Measurements from ENCODE around the gene ABCC4.

The ABCC4 gene

GRCh38 chr13:95254339-95254738 is 46.9 kb downstream of the ABCC4 start:
- no peak for FAIRE-seq

DNA sequence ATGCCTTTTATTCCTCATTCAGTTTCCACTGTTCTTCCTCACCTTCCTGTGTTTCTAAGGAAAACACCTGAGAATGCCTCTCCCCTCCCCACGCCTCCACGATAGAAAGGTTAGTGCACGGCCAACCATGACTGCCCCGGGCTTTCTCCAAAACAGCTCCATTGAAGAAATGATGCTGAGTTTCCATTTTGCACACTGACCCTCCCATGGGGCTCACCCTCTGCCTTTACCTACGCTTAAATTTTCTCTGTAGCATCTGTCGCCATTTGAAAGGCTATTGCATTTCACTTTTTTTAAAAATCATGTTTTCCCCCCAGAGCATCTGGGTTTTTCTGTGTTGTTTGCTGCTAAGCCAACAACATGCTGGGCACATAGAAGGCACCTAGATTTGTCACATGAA is 48.2 kb downstream of the ABCC4 start:
- no peak for FAIRE-seq

DNA sequence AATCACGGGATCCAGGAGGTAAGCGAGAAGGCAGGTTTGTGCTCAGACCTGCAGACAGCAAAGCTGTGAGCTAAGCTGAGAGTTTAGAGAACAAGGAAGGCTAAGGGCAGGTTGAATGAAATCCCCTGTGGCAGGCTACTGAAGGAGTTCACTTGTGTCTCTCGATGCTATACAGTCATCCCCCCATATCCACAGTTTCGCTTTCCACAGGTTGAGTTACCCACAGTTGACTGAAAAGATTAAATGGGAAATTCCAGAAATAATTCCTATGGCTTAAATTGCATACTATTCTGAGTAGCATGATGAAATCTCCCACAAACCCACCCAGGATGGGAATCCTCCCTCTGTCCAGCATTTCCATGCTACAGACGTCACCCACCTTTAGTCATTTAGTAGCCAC is 49.6 kb downstream of the ABCC4 start:
- FAIRE-seq, result no peak

GRCh38 chr13:95250961-95251360 is 50.3 kb downstream of the ABCC4 start:
- no peak for FAIRE-seq

DNA sequence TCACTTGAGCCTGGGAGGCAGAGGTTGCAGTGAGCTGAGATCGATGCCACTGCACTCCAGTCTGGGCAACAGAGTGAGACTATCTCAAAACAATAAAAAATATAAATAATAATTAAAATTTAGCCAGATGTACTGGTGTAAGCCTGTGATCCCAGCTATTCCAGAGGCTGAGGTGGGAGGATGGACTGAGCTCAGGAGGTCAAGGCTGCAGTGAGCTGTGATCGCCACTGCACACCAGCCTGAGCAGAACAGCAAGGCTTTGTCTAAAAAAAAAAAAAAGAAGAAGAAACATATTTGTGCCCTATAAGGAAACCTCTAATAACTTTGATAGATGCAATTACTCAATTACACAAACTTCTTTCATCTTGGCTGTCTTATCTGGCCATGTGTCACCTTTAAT is 52.3 kb downstream of the ABCC4 start:
- FAIRE-seq, result no peak

GRCh38 chr13:95247852-95248251 is 53.4 kb downstream of the ABCC4 start:
- no peak for FAIRE-seq

- FAIRE-seq, result no peak
Measured at GRCh38 chr13:95247171-95247570, 54.1 kb downstream of the ABCC4 start.

GRCh38 chr13:95246292-95247082 is 54.8 kb downstream of the ABCC4 start:
- no peak for FAIRE-seq

DNA sequence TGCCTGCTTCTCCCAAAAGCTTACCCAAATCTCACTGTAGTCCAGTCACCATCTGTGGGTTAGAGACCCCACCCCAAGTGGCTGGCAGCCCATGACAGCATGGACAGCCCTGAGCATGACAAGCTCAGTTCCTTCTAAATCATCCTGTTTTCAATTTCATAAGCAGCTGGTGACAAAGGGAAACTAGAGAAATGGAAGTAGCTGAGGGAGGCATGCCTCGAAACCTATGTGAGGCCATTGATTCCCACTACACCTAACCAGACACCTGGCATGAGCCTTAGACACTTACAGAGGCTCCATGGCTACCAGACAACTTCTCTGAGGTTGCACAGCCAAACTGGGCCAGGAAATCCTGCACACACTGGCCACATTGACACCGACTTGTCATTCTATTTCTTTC is 56.2 kb downstream of the ABCC4 start:
- no peak for FAIRE-seq

DNA sequence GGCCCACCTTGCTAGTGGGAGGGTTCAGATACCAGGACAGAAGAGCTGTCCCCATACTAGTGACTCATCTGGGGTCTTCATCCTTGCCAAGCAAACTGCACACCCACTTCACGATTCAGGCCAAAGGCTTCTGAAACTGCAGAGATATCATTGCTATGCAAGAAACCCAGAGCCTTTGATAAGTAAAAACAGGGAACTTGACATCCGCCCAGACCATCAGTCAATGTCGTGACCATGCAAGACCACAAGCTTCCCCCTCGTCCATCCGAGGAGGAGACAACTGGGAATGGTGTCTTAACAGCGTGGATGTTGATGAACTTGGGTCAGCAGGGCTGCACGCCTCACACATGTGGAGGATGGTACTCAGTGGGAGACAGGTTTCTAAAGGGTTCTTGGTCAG is 58.0 kb downstream of the ABCC4 start:
- no peak for FAIRE-seq

DNA sequence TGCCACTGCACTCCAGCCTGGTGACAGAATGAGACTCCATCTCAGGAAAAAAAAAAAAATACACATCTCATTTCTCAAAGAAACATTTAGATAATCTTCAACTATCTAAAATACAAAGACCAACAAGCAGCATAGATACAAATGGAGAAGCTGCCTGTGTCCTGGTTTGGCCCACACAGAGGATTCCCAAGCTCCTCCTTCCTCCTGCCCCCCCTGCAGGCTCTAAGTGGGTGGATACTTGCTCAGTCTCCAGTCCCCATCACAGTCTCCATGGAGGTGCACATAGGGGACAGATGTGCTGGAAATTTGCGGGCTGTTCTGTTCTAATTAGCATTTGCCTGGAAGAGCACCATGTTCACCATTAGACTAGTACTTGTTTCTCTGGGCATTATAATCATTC is 59.9 kb downstream of the ABCC4 start:
- no peak for FAIRE-seq

DNA sequence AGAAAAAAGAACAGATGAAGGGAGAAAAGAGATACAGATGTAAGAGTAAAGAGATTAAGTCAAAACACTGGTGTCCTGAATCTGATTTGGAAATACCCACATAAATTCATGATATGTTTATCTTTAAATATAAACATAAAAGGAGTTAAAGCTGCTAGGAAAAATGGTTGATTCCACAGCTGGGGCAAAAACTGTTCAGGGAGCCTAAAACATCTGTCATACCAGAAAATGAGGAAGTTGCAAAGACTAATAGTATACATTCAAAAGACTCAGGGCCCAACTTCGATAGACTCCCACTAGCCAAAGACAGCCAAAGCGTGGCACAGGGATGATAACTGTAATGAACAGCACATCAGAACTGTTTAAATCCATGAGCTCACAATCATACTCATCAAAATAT is 62.0 kb downstream of the ABCC4 start:
- FAIRE-seq, result no peak

DNA sequence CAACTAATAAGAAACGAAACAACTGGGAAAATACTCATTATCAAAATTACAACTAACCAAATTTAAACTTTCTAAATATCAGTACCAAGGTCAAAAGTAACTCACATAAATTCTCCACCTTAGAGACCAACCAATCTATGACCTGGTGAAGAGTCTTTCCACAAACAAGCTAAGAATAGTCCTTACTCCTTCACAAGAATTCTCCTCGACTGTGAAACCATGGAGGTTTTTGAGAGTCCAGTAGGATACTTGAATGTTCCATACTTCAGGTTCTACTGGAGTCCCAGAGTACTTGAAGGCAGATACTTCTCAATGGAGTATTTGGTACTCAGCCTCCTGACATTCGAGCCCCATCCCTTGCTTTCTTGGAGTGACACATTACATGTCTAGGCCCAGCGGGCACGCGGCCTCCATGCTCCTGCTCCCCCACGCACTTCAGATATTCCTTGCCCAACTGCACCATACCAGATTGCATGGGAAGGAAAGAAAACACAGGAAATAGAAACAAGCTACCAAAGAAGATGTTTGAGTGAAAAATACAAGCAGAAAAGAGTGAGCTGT is 63.9 kb downstream of the ABCC4 start:
- FAIRE-seq, result no peak

DNA sequence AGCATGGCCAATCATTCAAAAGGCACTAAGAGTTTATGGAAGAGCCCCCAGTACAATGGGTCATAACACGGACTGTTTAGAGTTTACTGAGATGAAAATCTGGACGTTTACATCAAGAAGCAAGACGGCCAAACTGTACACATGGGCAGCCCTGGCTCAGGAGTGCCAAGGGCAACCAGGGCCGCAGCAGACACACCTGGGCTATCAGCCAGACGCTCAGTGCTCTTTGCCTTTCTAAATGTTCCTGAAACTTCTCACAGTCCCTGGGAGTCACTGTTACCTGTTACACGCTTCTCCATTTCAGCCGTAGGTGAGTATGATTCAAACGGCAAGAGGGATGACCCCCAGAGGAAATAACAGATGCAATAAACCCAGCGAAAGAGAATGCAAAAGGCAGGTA is 64.5 kb downstream of the ABCC4 start:
- FAIRE-seq, result no peak

DNA sequence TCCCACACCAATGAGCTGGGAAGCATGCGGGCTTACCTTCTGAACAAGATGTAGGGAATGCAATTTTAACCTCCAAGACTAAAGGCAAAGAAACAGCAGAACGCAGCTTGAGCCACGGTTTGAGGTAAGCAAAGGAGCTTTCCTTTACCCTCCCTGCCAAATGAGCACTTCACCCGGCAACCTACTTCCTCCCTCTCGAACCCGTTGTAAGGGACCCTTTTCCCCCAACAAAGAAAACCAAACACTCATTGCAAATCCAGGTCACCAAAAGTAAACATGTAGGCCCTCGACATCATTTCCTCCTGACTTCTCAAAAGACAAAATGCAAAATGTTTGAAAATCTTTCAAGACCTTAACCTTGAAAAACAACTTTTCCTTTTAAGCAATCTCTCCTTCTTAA is 65.3 kb downstream of the ABCC4 start:
- FAIRE-seq, result no peak

- no peak for FAIRE-seq
Measured at GRCh38 chr13:95235199-95235756, 66.0 kb downstream of the ABCC4 start.

- no peak for FAIRE-seq
Measured at GRCh38 chr13:95234242-95234641, 67.0 kb downstream of the ABCC4 start.

DNA sequence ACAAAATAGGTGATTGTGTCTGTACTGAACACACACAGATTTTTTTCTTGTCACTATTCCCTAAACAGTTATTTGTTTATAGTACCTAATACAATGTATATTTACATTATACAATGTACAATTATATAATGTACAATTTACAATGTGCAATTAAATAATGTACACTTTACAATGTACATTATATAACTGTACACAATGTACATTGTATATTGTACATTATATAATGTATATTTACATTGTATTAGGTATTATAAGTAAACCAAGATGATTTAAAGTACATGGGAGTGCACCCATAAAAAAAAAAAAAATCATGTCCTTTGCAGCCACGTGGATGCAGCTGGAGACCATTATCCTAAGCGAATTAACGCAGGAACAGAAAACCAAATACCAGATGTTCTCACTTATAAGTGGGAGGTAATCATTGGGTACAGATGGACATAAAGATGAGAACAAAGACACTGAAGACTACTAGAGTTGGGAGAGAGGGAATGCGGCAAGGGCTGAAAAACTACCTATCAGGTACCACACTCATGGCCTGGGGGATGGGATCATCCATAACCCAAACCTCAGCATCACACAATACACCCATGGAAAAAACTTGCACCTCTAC is 68.1 kb downstream of the ABCC4 start:
- no peak for FAIRE-seq

- FAIRE-seq, result no peak
Measured at GRCh38 chr13:95231393-95231792, 69.9 kb downstream of the ABCC4 start.

DNA sequence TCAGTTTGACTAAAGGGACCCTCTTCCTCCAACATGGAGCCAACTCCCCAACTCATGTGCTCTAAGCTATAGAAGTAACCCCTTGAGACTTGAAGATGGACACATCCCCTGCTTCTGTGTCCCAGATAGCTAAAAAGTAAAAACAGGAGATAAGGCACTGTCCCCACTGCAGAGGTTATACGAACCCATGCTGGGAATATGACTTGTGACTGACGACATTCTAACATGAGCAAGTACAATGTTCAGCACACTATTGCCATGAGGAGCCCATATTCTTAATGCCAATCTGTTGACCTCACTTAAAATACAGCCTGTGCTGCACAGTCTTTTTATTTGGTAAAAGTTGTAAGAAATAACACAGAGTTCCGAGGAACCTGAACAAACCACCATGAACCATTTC is 71.4 kb downstream of the ABCC4 start:
- FAIRE-seq, result no peak

- FAIRE-seq, result no peak
Measured at GRCh38 chr13:95228130-95228529, 73.1 kb downstream of the ABCC4 start.

- FAIRE-seq, result no peak
Measured at GRCh38 chr13:95226932-95227695, 74.1 kb downstream of the ABCC4 start.

DNA sequence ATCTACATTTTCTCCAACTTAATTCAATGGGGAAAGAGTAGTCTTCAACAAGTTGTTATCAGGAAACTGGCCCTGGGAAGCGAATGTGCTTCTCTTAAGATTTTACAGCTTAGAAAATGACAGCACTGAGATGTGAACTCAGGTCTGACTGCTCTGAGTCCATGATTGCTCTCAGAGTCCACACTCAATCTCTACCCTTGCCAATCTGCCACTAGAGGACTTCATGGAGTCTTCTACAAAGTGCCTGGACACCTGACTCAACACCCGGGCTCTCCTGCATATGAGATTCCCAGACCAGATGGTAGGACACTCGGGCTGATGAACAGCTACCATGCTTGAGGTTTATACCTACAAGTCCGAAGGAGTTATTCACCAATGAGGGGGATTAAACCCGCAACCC is 74.8 kb downstream of the ABCC4 start:
- FAIRE-seq, result no peak
